SHP77 (cell line): ENCODE results near the gene SOCS3.
A peak's percentile ranks its signal among the peaks of the same experiment; 100 is the strongest.

Source experiments
- DNase-seq, 2 experiments: peaks; one replicate each; lab custom pipeline; 2025; lab: John Stamatoyannopoulos, UW

SOCS3 gene

DNA sequence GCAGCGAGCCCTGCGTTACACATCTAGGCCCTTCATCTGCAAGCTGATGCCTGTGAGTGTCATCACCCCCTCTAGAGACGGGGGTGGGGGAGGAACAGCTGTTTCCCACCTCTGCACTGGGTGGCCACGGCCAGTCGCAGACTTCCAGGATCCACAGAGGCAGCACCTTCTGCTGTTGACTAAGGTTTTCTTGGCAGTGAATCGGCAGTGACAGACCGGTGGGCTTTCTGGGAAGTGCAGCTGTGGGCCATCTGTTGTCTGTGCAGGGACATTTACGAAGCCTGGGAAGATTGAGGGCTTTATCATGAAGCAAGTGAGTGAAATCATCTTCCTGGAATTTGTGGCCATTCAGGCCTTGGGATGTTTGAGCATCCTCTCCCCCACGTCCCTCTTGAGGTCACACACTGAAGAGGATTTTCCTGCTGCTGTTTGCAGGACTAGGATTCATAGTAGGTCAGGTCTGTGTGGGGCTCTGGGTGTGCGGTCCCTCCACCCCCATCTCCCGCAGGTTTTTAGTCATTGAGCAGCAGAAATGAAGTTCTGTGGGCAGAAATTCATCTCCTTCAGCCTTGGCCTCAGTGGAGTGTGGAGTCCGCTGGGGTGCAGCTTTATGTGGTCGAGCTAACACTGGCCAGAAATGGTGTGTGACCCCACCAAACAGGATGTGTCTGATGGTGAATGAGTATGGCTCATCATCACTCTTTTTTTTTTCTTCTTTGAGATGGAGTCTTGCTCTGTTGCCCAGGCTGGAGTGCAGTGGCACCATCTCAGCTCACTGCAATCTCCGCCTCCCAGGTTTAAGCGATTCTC, 30.6 kb upstream of the SOCS3 start:
- no peak for DNase-seq

DNA sequence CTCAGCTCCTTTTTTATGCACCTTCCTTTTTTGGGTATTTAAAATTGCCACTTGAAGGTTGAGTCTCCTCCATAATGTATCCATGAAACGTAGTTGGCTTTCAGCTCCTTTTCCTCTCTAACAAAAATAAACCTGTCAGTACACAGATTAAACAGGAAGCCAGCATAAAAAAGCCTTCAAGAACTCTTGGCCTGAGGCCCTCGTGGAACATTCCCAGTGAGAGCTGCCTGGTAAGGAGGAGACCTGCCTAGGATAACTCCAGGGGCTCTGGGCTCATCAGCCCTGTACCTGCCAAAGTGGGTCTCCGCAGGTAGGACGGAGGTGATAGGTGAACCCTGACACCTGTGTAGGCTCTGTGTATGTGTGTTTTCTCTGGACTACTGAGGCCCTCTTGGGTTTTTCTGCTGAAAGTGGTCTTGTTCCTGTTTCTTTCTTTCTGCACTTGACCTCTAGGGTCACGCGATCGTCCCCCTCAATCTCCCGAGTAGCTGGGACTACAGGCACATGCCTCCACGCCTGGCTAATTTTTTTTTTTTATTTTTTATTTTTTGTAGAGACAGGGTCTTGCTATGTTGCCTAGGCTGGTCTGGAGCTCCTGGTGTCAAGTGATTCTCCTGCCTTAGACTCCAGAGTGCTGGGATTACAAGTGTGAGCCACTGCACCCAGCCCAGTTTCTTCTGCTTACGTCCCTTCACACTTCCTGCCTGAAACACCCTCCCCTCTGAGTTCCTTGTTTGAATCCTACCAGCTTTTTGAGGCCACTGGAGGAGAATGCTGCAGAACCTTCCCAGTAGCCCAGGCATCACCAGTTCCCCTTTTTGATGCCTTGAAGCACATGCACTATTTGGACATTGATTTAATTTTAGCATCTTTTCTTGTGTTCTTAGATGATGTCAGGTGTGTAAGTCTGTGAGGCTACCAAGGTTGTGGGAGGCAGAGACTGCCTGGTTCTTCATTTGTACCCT, 28.4 kb upstream of the SOCS3 start:
- DNase-seq, result no peak

DNA sequence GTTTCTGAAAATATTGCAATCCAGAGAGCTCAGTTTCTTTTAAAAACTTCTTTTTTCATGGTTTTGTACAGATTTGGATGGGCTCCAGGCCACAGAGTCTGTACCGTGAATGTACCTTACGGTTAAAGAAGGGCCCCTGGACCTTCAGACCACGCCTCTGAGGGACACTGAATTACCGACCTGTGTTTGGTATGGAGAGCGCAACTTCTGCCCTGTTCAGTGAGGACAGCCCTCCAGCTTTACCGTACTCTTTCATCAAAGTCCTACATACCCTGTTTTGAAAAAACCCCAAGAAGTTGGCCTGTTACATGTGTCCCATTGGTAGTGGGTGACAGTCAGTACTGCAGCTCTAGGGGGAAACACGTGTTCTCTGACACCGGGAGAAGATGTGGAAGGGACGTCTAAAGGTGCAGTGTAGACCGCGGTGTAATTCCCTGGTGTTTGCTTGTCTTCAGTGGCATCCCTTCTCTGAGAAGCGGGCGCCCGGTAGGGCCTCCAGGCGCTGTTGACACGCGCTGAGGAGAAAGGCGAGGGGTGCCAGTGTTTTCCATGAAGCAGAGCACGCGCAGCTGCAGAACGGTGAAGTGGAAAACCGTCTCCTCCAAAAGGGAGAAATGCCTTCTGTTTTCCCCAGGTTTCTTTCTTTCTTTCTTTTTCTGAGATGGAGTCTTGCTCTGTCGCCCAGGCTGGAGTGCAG, 24.8 kb upstream of the SOCS3 start:
- no peak for DNase-seq

DNA sequence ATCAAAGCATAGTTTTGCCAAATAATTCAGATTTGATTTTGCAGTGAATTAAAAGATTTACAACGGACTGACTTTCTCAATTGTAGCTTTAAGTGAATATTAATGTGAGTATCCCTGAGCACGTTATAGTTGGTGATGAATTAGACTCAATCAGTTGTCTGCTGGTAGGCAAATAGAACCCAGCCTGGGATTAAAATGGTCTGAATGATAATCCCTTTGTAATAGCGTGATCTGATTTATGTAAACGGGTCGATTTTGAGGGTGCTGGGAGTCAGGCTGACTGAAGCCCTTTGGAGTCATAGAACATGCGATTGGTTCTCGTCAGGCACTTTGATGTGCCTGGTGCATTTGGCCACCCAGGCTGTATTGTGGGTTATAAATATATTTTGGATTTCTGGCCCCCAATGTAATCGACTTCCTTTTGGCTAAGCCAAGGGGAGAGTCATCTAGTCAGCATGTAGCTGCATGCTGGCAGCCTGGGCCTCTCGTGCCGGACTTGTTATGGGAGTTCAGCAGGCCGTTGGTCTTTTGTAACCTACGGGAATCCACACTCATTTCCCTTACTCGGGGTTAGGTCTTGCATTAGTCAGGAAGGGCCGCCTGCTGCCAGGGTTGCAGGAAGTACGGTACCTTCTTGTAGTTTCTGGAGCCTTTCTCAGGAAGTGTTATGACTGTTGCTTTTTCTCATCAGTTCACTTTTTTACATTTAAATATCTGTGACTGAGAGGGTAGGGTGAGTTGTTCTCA, 24.0 kb upstream of the SOCS3 start:
- DNase-seq, result no peak

DNA sequence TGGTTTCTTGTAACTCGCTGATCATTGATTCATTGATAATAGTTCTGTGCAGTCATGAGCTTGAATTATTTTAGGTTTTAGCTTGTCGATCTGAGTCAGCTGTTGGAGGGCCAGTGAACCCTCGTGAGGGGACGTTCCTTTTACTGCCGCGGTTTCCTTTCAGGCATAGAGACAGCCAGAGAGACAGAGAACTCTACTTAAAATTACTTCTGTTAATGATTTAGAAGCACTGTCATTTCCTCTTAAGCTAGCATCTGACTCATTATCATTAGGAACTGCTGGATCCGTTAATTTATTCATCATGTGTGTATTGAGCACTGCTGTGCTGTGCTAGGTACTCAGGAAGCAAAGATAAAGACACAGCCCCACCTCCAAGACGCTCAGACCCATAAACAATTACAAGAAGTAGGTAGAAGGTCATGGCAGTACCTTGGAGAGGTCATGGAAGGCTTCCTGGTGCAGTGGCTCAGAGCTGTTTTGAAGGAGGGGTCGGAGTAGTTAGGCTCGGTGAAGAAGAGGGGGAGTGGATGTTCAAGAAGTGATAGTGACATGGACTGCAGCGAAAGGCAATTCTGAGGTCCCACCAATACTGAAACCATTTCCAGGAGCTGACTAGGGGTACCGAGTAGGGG, 21.8 kb upstream of the SOCS3 start:
- DNase-seq, result no peak

DNA sequence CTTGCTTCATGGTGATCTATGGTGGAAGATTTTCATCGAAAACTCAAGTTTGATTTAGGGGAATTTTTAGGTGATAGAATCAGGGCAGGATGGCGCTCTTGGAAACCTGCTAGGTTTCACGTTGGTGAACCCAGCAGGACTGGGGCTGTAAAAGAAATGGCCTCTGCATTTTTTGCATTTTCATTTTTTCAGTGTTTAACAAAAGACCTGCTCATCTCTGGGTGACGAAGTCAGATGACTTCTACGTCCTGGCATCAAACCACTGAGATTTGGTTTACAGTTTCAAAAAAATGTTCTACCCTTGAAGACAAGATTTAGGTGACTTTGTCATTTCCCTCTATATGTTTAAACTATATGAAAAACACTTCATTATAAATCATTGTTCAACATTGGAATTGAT, 20.5 kb upstream of the SOCS3 start:
- DNase-seq, result no peak

DNA sequence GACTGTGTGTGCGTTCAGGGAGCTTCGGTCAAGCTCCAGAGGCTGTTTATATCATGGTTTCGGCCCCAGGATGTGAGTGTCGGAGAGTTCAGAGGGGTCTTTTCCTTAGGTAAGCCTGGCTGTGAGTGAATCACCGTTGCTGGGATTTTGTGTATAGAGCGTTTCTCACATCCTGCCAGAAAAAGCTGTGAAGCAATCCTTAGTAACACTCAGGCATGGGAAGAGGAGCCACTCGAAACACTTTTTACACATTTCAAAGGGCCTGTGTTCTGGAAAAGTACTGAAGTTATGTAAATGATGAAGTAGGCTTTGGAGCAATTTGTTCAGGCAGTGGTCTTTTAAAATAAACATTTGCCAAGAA, 19.2 kb upstream of the SOCS3 start:
- DNase-seq, result no peak

DNA sequence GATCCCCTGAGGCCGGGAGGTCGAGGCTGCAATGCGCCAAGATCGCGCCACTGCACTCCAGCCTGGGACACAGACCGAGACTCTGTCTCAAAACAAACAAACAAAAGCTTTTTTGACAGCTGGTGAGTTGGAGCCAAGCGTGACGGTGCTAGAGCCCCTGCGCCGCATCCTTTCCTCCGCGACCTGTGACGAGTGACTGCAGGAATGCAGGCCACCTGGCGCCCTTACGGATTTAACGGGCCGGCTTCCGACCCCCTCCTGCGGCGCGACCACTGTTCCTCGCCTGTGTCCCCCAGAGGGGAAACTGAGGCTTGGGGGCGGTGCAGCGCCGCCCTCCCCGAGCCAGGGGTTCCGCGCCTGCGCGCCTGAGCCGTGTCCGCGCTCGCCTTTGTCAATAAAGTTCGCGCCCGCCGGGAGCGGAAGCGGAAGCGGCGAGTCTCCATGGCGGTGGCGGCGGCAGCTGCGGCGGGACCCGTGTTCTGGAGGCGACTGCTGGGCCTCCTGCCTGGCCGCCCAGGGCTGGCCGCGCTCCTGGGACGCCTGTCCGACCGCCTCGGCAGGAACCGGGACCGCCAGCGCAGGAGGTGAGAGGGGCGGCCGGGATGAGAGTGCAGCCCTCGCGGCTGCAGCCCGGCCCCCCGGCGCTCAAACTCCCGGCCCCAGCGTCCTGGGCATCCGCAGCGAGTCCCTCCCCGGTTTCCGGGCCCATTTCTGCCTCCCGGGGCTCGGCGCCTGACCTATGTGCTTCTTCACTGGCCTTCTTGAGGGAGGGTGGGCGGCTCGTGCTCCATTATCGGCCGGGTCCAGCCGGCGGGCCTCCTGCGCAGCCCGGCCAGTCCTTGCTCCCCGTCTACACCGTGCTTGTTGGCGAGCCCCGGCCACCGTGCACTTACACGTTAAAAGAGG, 18.6 kb upstream of the SOCS3 start, which contains the start of gene PGS1:
TSS of gene PGS1 (plus strand) at position 425 of the 906 bp plus-strand sequence. CDS start at position 442, 17 bp downstream.
- DNase-seq, result peak; percentile 64 to 85

DNA sequence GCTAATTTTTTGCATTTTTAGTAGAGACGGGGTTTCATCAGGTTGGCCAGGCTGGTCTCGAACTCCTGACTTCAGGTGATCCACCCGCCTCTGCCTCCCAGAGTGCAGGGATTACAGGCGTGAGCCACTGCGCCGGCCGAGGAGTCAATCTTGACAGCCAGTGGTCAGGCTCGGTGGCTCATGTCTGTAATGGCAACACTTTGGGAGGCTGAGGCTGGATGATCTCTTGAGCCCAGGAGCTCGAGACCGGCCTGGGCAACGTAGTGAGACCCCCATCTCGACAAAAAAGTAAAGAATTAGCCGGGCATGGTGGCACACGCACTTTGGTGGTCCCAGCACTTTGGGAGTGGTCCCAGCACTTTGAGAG, 18.0 kb upstream of the SOCS3 start:
- no peak for DNase-seq

DNA sequence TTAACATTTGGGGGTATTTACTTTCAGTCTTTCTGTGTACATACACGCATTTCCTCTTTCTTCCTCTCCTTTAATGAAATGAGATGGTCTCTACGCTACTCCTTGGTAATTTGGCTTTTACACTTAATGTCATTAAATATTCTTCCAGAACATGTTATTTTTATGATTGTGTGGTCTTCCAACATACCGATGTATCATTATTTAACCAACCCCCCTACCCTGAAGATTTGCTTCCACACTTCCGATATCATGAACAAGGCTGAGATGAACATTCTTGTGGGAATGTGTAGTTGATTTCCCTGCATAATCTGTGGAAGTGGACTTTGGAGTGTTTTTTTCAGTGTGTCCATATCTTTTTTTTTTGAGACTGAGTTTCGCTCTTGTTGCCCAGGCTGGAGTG, 16.3 kb upstream of the SOCS3 start:
- no peak for DNase-seq

DNA sequence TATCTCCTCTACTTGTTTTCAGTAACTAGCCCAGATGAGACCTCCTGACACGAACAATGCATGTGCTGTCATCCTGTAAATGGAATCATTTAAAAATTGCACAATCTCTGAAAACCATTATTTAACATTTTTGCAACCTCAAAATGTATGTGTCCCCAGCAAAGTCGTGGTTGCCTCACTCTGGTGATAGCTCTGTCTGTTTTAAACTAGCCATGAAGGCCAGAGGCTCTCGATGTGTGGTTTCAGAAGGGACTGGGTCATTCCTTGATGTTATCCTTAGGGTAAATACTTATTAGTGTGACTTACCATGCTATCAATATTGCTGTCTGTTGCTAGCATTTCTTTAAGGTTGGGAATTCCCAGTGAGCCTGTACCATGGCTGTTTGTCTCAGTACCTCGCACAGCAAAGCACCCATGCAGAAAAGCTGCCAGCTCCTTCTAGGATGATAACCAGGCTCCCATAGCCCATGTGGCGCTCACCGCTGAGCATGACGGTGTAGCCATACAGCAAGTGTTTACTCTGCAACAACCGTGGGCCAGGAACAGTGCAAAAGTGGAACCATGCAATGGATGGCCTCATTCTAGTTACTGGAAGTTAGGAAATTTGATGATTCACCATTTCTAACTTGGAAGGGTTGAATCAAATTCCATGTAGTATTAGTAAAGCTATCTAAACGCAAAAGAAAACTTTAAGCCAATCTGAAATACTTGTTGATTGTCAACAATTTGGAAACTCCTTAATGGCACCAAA, 15.7 kb upstream of the SOCS3 start:
- DNase-seq, result no peak

DNA sequence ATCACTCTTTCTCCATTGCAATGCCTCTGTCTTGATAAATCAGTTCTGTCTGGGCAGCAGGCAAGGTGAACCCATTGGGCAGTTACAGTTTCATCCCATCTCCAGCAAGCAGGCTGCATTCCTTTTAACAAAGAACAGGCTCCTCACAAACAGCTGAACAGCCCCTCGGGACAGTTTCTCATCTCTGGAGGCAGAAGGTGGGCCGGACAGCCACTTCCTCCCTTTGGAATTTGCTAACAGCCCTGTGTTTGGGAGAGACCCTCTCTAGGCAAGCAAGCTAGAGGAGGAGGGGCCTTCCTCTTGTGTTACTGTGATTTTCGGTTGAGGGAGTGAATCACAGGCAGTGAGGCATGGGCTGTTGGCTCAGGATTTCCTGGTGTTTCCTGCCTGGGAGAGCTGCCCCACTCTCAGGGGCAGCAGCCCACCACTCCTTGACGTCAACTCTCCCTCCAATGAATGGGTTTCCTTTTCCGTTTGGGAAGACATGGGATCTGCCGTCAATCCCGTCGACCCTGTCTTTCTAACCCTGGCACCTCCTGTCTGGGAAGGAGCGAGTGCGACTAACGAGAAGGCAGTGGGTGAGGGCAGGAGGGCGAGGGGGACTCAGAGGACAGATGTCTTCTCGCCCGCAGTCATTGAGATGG, 14.9 kb upstream of the SOCS3 start:
- no peak for DNase-seq

DNA sequence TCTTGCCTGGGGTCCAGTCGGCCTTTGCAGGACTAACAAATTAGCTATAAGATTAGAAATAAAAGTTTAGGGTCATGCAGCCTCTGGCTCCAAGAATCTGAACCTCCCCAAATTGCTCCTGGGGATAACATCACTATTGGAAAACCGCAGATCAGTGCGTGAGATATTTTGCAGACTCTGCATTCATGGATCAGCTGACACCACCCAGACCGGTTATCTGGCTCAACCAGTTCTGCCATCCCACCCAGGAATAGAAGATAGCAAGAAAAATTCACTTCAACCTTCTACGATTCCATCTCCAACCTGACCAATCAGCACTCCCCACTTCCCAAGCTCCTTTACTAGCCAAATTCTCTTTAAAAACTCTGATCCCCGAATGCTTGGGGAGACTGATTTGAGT, 14.3 kb upstream of the SOCS3 start:
- no peak for DNase-seq

DNA sequence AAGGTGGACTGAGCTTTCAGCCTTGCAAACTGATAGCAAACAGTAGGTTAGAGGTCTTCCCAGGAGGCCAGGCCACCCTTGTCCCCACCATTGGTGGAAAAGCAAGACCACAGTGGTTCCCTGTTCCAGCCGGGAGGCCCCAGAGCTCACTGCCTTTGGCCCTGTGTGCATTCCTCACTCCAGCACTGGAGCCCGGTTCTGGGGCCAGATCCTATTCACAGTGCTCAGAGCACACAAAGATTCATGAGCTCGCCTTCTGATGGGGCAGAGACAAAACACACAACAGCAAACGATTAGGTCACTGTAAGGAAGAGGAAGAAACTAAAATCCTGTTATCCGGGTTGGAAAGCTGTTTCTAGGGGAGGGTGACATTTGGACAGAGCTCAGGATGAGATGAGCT, 13.0 kb upstream of the SOCS3 start:
- DNase-seq, result no peak

DNA sequence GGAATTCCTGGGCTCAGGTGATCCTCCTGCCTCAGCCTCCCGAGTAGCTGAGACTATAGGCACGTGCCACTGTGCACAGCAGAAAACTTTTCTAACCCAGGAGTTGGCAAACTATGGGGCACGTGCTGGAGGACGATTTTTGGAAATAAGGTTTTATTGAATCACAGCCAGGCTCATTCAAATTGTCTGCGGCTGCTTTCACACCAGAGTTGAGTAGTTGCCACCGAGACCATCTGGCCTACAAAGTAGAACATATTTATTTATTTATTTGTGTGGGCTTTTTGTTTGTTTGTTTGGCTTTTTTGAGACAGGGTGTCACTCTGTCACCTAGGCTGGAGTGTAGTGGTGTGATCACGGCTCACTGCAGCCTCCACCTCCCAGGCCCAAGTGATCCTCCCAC, 11.2 kb upstream of the SOCS3 start:
- no peak for DNase-seq

DNA sequence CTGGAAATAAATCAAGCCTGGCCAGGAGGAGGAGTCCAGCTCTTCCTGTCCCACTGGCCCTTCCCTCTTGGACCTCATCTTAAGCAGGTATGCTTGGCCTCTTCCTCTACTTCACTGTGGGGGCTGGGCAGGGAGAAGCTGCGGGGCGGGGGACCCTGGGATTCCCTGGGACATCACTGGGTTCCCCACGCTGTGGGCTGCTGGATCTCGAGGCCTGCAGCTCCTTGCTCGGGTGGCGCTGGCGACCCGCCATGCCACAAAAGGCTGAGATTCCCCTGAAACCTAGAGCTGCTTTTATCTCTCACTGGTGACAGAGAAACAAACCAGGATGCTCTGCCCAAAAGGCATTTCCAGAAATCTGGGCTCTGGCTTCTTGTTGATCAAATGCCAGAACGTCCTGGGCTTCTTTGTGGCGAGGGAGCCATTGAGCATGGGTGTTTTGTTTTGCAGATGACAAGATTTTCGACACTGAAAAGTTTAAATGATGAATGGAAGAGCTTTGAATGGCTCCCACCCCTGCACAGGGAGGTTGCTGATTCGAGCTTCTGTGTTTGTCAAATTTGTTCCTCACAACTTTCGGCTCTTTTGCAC, 10.0 kb upstream of the SOCS3 start:
- no peak for DNase-seq

DNA sequence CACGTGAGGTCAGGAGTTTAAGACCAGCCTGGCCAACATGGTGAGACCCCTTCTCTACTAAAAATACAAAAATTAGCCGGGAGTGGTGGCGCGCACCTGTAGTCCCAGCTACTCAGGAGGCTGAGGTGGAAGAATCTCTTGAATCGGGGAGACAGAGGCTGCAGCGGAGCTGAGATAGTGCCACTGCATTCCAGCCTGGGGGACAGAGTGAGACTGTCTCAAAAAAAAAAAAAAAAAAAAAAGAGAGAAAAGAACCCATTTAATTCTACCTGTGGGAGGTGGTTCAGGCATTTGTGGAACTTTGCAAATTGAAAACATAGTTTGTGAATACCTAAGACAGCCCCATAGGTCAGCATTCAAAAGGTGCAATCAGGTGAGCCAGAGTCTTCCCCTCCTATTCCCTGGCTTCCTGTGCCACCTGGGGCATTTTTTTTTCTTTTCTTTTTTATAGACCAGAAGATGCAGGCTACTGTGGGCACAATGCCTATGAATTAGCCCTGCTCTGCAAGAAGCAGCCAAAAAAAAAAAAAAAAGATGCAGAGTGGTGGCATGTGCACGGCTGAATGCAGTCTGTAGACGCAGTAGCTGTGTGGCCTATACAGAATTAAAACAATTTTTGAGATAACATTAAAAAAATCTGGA, 9.1 kb upstream of the SOCS3 start:
- DNase-seq, result no peak

DNA sequence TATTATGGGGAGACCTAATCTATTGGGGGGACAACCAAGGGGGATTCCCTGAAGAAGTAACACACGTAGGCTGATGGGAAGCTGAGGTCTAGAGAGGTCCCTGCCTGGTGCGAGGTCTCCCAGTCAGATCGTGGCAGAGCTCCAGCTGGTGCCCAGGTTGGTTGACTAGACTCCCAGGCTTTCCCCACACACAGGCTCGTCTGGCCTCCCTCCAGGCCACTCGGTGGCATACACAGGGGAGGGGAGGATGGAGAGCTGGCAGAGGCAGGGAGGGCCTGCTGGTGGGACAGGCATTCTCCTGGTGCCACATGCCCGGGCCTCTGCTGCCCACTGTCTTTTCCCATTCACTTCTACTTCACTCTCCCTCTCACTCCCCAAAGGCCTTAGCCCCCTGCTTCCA, 8.5 kb upstream of the SOCS3 start:
- peak in 1 of 2 experiments; percentile 60 for DNase-seq
